MCF 10A (cell line): Measurements from ENCODE around the gene SLC5A1. TPM values are rescaled to one million over a fixed set of nuclear protein-coding genes. Genes with fewer than 3 reads are reported as not detected.

ENCODE experiments used
- BruUV-seq: library from RNA; stranded (reverse); fragments of 400-500 nt; replicated peaks from 2 replicates; lab custom pipeline; 2021; lab: Mats Ljungman, UMichigan
- CTCF ChIA-PET: fragments of 300-600 bp; sonication (Branson Sonifier 250); formaldehyde crosslinking; extraction: SDS; loops from one replicate; lab custom pipeline; 2021; ENCODE audit warnings: antibody characterized with exemption, inconsistent platforms; lab: Yijun Ruan, JAX
- POLR2A ChIA-PET: fragments of 300-600, 350-650 bp; sonication (Branson Sonifier 250); formaldehyde crosslinking; extraction: SDS; loops from one replicate; lab custom pipeline; 2020; ENCODE audit warnings: antibody characterized with exemption, inconsistent platforms; lab: Yijun Ruan, JAX
- DNase-seq: peaks from one replicate; pipeline ENCODE4 v3.0.0-alpha.2; 2018; ENCODE audit not compliant: unreplicated experiment
- H3K27ac Mint-ChIP-seq: one replicate; pipeline ENCODE4 v1.8.0; 2022; ENCODE audit warnings: mild to moderate bottlenecking, low read depth, mixed read lengths; ENCODE audit not compliant: unreplicated experiment
- H3K27me3 Mint-ChIP-seq: one replicate; pipeline ENCODE4 v1.8.0; 2022; ENCODE audit warnings: mixed read lengths; ENCODE audit not compliant: insufficient read depth, unreplicated experiment
- H3K36me3 Mint-ChIP-seq: one replicate; pipeline ENCODE4 v1.8.0; 2022; ENCODE audit warnings: mild to moderate bottlenecking, moderate library complexity, mixed read lengths; ENCODE audit not compliant: insufficient read depth, unreplicated experiment
- H3K4me1 Mint-ChIP-seq: one replicate; pipeline ENCODE4 v1.8.0; 2022; ENCODE audit warnings: mixed read lengths; ENCODE audit not compliant: insufficient read depth, unreplicated experiment
- H3K4me3 Mint-ChIP-seq: one replicate; pipeline ENCODE4 v1.8.0; 2022; ENCODE audit warnings: mild to moderate bottlenecking, moderate library complexity, mixed read lengths; ENCODE audit not compliant: unreplicated experiment
- H3K9me3 Mint-ChIP-seq: one replicate; pipeline ENCODE4 v1.8.0; 2022; ENCODE audit warnings: mixed read lengths; ENCODE audit not compliant: unreplicated experiment
- intact Hi-C: fragments of 100-400 bp; cut with micrococcal nuclease; formaldehyde crosslinking; loops from 2 replicates; pipeline ENCODE4 v1.14.1; 2022
- total RNA-seq: library from RNA; stranded (reverse); gene quantifications from 2 replicates; pipeline ENCODE4 v1.2.3, GENCODE V29; 2022
- TF ChIP-seq, protein P1 (sequence below): fragments of 200-600 bp; IDR thresholded peaks from one replicate; pipeline ENCODE4 v1.8.0; 2022; ENCODE audit warnings: antibody characterized with exemption, mild to moderate bottlenecking; ENCODE audit not compliant: unreplicated experiment

SLC5A1 gene
- total RNA-seq, 1 experiment from 2014 or later = not detected

DNA sequence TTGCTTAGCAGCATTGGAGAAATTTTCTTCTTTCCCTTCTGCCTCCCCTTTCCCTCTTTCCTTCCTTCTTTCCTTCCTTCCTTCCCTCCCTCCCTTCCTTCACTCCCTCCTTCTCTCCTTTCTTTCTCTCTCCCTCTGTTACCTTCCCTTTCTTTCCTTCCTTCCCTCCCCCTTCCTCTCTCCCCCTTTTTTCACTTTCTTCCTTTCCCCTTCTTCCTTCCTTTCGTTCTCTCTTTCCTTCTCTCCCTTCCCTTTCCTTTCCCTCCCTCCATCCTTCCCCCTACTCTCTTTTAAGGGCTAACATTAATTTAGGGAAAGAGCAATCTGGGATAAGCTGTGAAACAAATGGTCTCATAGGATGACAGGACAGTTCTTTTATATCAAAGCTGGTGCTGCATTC is 34.1 kb downstream of the SLC5A1 start:
- CTCF ChIA-PET = interaction anchor here (0.6 to 1.2 kb wide), 2 partner anchors 97 to 132 kb away, joined by 3 to 4 read pairs; no protein-coding TSS in a partner anchor
- DNase-seq = no peak
- peaks cover 7% of the 10 kb centered on the region for H3K36me3 Mint-ChIP-seq
- peaks cover 52% of the 10 kb centered on the region for H3K27me3 Mint-ChIP-seq
- intact Hi-C loops = no loop called here
- no TSS peak for BruUV-seq
- POLR2A ChIA-PET = interaction anchor here (0.6 to 0.7 kb wide), 2 partner anchors 147 to 165 kb away, joined by 3 read pairs; no protein-coding TSS in a partner anchor
- H3K27ac Mint-ChIP-seq = no peak overlapping the region
- H3K4me1 Mint-ChIP-seq = no peaks in the 10 kb centered on the region
- TF ChIP-seq, protein P1, sequence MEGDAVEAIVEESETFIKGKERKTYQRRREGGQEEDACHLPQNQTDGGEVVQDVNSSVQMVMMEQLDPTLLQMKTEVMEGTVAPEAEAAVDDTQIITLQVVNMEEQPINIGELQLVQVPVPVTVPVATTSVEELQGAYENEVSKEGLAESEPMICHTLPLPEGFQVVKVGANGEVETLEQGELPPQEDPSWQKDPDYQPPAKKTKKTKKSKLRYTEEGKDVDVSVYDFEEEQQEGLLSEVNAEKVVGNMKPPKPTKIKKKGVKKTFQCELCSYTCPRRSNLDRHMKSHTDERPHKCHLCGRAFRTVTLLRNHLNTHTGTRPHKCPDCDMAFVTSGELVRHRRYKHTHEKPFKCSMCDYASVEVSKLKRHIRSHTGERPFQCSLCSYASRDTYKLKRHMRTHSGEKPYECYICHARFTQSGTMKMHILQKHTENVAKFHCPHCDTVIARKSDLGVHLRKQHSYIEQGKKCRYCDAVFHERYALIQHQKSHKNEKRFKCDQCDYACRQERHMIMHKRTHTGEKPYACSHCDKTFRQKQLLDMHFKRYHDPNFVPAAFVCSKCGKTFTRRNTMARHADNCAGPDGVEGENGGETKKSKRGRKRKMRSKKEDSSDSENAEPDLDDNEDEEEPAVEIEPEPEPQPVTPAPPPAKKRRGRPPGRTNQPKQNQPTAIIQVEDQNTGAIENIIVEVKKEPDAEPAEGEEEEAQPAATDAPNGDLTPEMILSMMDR = no peak
- H3K9me3 Mint-ChIP-seq = no peaks in the 10 kb centered on the region
- no peak overlapping the region for H3K4me3 Mint-ChIP-seq

DNA sequence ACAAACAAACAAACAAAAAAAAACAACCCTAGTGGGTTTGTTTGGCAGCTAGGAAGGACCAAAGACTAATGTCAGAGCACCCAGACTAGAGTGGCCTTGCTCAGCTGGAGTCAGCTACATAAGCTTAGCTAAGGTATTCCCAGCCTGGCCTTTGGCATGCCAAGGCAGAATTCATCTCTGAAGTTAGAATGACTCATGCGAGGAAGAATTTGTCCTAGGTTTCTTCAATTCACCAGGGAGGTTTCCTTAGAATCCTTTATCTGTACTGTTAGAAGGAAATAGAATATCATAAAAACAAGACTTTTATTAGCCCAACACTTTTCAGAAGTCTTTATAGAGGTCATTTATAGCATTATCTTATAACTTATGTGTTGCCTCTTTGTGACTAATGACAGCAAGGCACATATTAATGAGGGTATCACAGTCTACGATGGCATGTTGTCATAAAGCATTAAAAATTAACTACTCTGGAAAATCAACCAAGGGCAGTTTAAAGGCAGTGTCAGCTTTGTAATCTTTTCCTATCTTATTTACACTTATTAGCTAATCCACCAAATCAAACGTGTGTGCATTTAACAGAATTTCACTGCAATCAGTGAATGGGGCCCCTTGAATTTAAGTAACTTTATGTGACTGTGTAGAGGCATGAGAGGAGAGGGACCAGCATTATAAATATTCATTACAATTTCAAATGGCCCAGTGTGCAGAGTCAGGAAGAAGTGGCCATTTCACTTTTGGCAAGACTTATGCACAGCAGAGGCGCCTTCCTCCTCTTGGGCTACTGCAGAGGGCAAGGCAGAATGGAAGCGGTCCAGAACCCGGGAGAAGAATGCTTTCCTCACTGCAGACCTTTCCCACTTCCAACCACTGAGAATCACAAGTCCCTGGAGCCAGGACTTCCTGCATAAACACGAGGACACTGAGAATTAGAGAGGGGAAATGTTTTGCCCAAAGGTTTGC is 36.3 kb downstream of the SLC5A1 start:
- Mint-ChIP-seq H3K4me3 (no peak overlapping the region), H3K27ac (no peak overlapping the region), H3K9me3 (no peaks in the 10 kb centered on the region), H3K36me3 (peaks cover 7% of the 10 kb centered on the region), H3K27me3 (peaks cover 41% of the 10 kb centered on the region), H3K4me1 (no peaks in the 10 kb centered on the region)
- intact Hi-C loops = no loop called here
- ChIA-PET POLR2A (interaction anchor here (0.7 to 1.2 kb wide), 4 partner anchors 29 to 101 kb away, joined by 3 to 7 read pairs (median 4); no protein-coding TSS in a partner anchor), CTCF (interaction anchor here (0.6 to 9.4 kb wide), 11 partner anchors 11 to 1656 kb away, joined by 3 to 174 read pairs (median 3); no protein-coding TSS in a partner anchor)
- BruUV-seq = no TSS peak
- TF ChIP-seq, protein P1 = no peak
- peak; percentile 69 for DNase-seq

DNA sequence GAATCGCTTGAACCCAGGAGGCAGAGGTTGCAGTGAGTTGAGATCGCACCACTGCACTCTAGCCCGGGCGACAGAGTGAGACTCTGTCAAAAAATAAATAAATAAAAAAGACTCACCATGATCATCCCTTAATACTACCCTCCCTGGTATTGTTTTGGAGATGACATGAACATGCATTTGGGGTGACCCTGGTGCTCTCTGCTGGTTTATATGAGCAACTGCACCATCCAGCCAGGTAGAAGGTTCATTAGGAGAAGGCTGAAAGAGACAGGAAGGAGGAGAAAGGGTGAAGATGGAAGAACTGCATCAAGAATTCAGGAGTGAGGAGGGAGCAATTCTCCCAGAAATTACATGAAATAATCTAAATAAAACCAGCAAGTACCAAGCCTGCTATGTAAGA is 37.8 kb downstream of the SLC5A1 start:
- Mint-ChIP-seq H3K9me3 (no peaks in the 10 kb centered on the region), H3K27me3 (peaks cover 27% of the 10 kb centered on the region), H3K36me3 (peaks cover 7% of the 10 kb centered on the region), H3K4me3 (no peak overlapping the region), H3K27ac (no peak overlapping the region), H3K4me1 (no peaks in the 10 kb centered on the region)
- no TSS peak for BruUV-seq
- CTCF ChIA-PET = interaction anchor here (0.6 to 9.4 kb wide), 16 partner anchors 10 to 529 kb away, joined by 3 to 174 read pairs (median 6); no protein-coding TSS in a partner anchor
- peak; percentile 76 for DNase-seq
- intact Hi-C loops = loop anchor here (1.0 kb wide), 1 partner anchor 104 kb away; no protein-coding TSS in a partner anchor
- POLR2A ChIA-PET = no interaction called here
- TF ChIP-seq, protein P1 = peak; percentile 83

GRCh38 chr22:32082331-32082730 is 39.3 kb downstream of the SLC5A1 start:
- CTCF ChIA-PET = interaction anchor here (0.6 to 9.4 kb wide), 15 partner anchors 15 to 1219 kb away, joined by 3 to 174 read pairs (median 5); no protein-coding TSS in a partner anchor
- Mint-ChIP-seq H3K27ac (no peak overlapping the region), H3K36me3 (peaks cover 7% of the 10 kb centered on the region), H3K9me3 (no peaks in the 10 kb centered on the region), H3K27me3 (peaks cover 33% of the 10 kb centered on the region), H3K4me3 (no peak overlapping the region), H3K4me1 (no peaks in the 10 kb centered on the region)
- POLR2A ChIA-PET = interaction anchor here (1.7 kb wide), 1 partner anchor 10 kb away, joined by 3 read pairs; no protein-coding TSS in a partner anchor
- no peak for DNase-seq
- intact Hi-C loops = no loop called here
- TF ChIP-seq, protein P1 = no peak
- no TSS peak for BruUV-seq
